Colonic mucosa (tissue), 4 donors: ENCODE results near the gene RBM39. TPM values are rescaled to one million over a fixed set of nuclear protein-coding genes. Genes with fewer than 3 reads are reported as not detected.
"Not testable (repeated sequence)": the region's sequence is repeated elsewhere in the genome, so short reads cannot be mapped to it uniquely, and the experiment has no call there.

ENCODE experiments used
- DNase-seq: peaks from one replicate; pipeline ENCODE4 v3.0.0-alpha.2; 2020
- H3K27ac ChIP-seq: fragments of 200-600 bp; one replicate; pipeline ENCODE4 v1.8.0; 2021
- H3K27me3 ChIP-seq: fragments of 200-600 bp; one replicate; pipeline ENCODE4 v1.8.0; 2021
- H3K36me3 ChIP-seq: fragments of 200-600 bp; one replicate; pipeline ENCODE4 v1.8.0; 2021
- H3K4me1 ChIP-seq: fragments of 200-600 bp; one replicate; pipeline ENCODE4 v1.8.0; 2021; ENCODE audit warnings: mild to moderate bottlenecking
- H3K4me3 ChIP-seq: fragments of 200-600 bp; one replicate; pipeline ENCODE4 v1.8.0; 2021
- H3K9ac ChIP-seq, 2 donors: one replicate each; pipeline ENCODE4 v1.7.0; 2013; ENCODE audit warnings: control low read depth in 2 of 2, low read depth in 2 of 2, low read length in 2 of 2
- H3K9me3 ChIP-seq: fragments of 200-600 bp; one replicate; pipeline ENCODE4 v1.8.0; 2021
- CTCF ChIP-seq: fragments of 200-600 bp; IDR thresholded peaks from one replicate; pipeline ENCODE4 v1.8.0; 2022; ENCODE audit warnings: antibody characterized with exemption, mild to moderate bottlenecking
- intact Hi-C: fragments of 100-400 bp; cut with DNase I; formaldehyde crosslinking; loops from one replicate; pipeline ENCODE4 v1.14.1; 2022
- total RNA-seq, 2 donors: library from RNA; stranded (reverse); fragmentation: NEBNext Ultra II Directional in 1 of 2; extraction: Animal tissue kit (Norgen Biotek cat#: 25700) in 1 of 2; gene quantifications; one replicate each; pipeline ENCODE4 v1.2.1, GENCODE V29; 2021
- donor health status: healthy.
- donor health status: DM: no; HTN: no; CAD: no.
- donor health status: DM: no; HTN: no; CAD: no.

RBM39 gene
- total RNA-seq, 2 donors from 2014 or later = 228 to 248 TPM

DNA sequence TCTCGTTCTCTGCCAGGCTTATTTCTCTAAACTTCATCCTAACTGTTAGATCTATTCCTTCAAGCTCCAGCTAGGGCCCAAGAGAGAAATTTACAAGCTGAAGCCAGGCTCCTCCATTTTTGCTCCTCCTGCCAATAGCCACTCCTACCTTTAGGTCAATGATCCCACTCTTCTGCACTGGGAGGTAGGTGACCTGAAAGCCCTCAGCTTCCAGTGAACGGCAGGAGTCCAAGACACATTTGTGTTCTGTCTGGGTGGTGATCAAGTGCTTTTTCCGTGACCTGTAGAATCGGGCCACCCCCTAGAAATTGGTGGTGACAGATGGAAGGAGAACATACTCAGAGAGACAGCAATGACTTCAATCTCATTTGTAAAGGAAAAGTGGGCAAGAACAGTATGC, 51.8 kb downstream of the RBM39 start:
- Histone ChIP-seq H3K9ac (no peak overlapping the region), H3K4me3 (no peak overlapping the region), H3K36me3 (no peaks in the 10 kb centered on the region), H3K4me1 (no peaks in the 10 kb centered on the region), H3K27me3 (no peaks in the 10 kb centered on the region), H3K27ac (no peak overlapping the region), H3K9me3 (no peaks in the 10 kb centered on the region)
- TF ChIP-seq CTCF = no peak
- intact Hi-C loops = no loop called here
- DNase-seq = no peak

DNA sequence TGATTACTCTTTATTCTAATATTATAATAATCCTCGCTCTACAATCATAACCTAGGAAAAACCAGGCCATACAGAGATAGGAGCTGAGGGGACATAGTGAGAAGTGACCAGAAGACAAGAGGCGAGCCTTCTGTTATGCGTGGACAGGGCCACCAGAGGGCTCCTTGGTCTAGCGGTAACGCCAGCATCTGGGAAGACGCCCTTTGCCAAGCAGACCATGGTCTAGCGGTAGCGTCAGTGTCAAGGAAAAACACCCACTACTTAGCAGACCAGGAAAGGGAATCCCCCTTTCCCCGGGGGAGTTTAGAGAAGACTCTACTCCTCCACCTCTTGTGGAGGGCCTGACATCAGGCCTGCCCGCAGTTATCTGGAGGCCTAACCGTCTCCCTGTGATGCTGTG, 55.2 kb downstream of the RBM39 start:
- H3K4me3 ChIP-seq, DNase-seq, H3K36me3 ChIP-seq, H3K9me3 ChIP-seq, H3K27ac ChIP-seq, intact Hi-C loops, H3K27me3 ChIP-seq, H3K4me1 ChIP-seq, H3K9ac ChIP-seq: not testable (repeated sequence)

DNA sequence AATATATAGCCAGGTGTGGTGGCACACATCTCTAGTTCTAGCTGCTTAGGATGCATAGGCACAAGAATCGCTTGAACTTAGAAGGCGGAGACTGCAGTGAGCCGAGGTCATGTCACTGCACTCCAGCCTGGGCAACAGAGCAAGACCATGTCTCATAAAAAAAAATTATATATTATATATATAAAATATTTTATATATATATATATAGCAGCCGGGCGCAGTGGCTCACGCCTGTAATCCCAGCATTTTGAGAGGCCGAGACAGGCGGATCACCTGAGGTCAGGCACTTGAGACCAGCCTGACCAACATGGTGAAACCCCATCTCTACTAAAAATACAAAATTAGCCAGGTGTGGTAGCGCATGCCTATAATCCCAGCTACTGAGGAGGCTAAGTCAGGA, 56.7 kb downstream of the RBM39 start:
- H3K4me1 ChIP-seq, H3K9ac ChIP-seq, H3K36me3 ChIP-seq, DNase-seq, H3K4me3 ChIP-seq, intact Hi-C loops, H3K9me3 ChIP-seq, H3K27me3 ChIP-seq, H3K27ac ChIP-seq: not testable (repeated sequence)

- no peaks in the 10 kb centered on the region for H3K9me3 ChIP-seq
- no peaks in the 10 kb centered on the region for H3K4me1 ChIP-seq
- no peaks in the 10 kb centered on the region for H3K27me3 ChIP-seq
- no peak overlapping the region for H3K9ac ChIP-seq
- no peak overlapping the region for H3K4me3 ChIP-seq
- no peak for TF ChIP-seq CTCF
- H3K36me3 ChIP-seq = no peaks in the 10 kb centered on the region
- intact Hi-C loops = no loop called here
- no peak for DNase-seq
- no peak overlapping the region for H3K27ac ChIP-seq
These were observed 60.1 kb downstream of the RBM39 start for GRCh38 chr20:35681960-35682359.

- no peaks in the 10 kb centered on the region for H3K27me3 ChIP-seq
- H3K4me3 ChIP-seq = no peak overlapping the region
- TF ChIP-seq CTCF = no peak
- no peak for DNase-seq
- no peak overlapping the region for H3K27ac ChIP-seq
- no peaks in the 10 kb centered on the region for H3K36me3 ChIP-seq
- intact Hi-C loops = no loop called here
- H3K4me1 ChIP-seq = no peaks in the 10 kb centered on the region
- H3K9ac ChIP-seq = no peak overlapping the region
- no peaks in the 10 kb centered on the region for H3K9me3 ChIP-seq
These were observed 61.4 kb downstream of the RBM39 start for GRCh38 chr20:35680452-35681183.

DNA sequence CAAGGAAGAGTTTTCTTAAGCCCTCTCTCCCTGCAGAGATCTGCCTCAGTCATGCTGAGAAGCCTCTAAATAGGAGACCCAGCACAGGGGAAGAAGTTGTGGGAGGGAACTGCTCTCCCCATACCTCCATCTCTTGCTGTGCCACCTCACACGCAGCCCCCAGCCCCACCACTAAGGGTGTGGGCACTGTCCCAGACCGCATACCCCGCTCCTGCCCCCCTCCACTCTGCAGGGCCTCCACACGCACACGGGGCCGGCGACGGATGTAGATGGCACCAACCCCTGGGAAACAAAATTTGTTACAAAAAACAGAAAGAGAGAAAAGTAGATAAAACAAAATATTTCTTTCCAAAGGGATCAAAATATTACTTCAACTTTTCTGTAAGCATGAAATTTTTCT, 67.1 kb downstream of the RBM39 start:
- no peak for DNase-seq
- intact Hi-C loops = no loop called here
- peaks cover under 1% of the 10 kb centered on the region for H3K36me3 ChIP-seq
- H3K27me3 ChIP-seq = no peaks in the 10 kb centered on the region
- no peak for TF ChIP-seq CTCF
- H3K4me1 ChIP-seq = no peaks in the 10 kb centered on the region
- H3K4me3 ChIP-seq = no peak overlapping the region
- no peaks in the 10 kb centered on the region for H3K9me3 ChIP-seq
- no peak overlapping the region for H3K27ac ChIP-seq
- H3K9ac ChIP-seq = no peak overlapping the region
